ENCODE results near the gene DDX17.

The DDX17 gene

DNA sequence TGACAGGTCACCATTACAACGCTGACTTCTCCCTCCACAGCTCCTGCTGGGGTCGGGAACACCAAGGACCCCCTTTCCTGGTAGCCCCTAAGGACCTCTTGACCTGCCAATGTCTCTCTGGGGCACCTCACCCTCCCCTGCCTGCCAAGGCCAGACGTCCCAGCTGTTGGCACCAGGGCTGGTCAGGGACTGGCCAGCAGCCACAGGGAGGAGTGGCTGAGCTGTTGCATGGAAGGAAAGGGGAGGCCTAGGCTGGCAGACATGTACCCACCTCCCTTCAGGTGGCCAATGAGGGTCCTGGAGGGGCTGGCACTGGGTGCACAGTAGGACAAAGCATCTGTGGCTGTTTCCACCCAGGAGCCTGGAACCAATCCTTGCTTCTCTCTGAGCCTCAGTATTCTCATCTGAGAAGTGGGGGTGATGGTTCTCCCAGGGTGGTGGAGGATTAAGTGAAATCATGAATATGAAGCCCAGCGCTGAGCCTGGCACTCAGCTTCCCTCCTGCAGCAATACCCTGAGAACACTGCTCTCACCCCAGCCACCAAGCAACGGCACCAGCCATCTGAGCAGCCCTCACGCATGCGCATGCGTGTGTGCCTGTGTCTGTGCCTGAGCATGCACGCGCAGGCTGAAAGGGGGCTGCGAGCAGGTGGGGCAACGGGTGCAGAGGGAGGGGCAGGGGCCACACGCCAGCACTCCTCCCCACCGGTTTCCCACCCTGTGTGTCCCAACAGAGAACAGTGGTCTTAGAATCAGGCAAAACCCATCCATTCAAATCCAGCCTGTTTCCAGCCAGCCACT lies 57.0 kb downstream of the DDX17 start:
- no peak for DNase-seq (ENCODE audit: low read depth)

DNA sequence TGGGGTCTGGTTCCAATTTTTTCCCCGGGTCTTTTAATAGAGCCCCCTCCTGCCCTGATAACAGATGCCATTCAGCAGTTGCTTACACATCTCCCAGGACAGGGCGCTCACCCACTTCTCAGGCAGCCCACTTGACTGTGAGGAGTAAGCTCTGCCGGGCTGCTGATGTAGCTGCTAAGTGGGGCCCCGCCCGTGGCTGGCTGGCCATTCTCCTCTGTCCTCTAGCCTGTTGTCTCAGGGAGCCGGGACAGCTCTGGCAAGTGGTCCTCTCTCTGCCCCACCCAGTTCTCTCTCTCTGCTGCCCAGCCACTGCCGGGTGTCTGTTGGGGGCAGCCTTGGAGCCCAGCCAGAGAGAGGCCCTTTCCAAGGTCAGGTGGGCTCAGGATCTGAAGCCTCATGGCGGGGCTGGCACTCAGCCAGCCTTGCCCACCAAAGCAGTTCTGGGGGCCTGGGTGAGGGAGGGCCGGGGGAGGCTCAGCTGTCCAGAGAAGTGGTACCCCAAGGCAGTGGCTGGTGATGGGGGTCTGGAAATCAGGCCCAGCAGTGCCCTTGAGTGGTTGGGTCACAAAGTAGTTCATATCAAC lies 60.0 kb downstream of the DDX17 start:
- DNase-seq (ENCODE audit: low read depth), result no peak

DNA sequence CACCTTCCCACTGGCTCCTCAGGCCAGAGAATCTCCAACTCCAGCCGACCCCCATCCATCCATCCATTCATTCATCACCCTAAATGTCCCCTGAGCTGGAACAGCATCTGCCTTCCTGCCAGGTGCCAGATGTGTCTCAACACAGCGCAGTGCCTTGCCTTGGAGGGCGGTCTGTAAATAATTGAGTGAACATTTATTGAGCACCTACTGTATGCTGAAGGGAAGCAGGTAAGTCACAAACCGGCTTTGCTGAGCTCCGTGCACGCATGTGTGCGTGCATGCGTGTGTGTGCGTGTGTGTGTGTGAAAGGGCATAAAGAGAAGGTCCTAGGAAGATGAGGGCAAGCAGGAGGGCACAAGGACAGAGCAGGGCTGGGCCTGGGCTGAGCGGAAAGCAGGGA lies 61.3 kb downstream of the DDX17 start:
- DNase-seq (ENCODE audit: low read depth), result no peak

DNA sequence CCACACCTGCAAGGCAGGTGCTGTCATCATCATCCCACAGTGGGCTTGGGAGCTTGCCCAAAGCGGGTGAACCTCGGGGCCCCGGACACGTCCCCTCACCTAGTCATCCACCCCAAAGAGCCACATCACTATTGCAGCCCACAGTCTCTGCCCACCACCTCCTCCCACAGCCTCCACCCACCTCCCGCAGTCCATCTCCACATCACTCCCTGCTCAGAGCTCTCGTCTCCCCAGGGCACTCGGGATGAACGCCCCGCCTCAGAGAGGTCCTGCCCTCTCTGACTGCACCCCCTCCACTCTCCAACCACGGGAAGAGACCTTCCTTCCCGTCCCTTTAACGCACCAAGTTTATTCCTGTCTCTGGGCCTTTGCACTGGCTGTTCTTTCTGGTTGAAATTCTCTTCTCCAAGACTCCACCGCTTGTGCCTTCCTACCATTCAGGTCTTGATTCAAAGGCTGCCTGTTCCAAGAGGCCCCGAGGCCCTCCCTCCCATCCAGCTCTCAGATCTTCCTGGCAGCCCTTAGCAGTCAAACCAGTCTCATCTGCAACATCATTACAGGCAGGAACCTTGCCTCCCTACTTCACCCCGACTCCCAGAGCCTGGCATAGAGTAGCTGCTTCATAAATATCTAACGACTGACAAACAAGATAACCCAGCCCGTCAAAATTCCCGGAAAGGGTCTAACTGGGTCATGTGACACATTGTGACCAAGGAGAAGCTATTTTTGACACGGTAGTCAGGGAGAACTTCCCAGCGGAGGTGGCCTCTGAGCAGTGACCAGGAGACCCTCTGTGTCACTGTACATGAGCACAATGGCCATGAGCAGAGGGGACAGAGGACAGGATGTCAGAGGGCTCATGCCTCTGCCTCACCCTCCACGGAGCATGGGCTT lies 62.2 kb downstream of the DDX17 start:
- no peak for DNase-seq (ENCODE audit: low read depth)

DNA sequence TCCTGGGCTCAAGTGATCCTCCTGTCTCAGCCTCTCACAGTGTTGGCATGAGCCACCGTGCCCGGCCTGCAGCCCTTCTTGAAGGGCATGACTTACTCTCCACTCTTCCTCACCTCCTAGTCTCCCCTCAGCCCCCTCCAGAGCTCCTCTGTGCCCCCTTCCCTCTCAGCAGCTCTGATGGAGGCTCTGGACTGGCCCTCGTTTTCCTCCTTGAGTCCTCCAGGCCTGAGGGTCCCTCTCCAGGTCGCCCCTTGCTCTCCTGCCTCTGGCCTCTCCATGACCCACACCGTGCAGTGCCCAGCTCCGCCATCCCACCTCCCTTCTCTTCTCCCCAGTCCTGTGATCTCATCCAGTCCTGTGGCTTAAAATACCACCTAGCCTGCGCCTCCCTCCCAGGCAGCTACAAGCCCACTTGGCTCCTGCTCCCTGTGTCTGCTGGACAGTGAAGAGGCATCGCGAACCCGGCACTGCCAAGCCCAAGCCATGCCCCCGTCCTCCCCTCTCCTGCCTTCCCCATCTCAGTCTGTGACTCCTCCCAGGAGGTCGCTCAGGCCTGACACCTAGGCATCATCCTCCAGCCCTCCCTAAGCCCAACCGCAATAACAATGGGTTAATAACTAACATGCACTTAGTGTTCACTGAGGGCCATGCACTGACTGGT lies 63.0 kb downstream of the DDX17 start:
- DNase-seq (ENCODE audit: low read depth), result no peak

DNA sequence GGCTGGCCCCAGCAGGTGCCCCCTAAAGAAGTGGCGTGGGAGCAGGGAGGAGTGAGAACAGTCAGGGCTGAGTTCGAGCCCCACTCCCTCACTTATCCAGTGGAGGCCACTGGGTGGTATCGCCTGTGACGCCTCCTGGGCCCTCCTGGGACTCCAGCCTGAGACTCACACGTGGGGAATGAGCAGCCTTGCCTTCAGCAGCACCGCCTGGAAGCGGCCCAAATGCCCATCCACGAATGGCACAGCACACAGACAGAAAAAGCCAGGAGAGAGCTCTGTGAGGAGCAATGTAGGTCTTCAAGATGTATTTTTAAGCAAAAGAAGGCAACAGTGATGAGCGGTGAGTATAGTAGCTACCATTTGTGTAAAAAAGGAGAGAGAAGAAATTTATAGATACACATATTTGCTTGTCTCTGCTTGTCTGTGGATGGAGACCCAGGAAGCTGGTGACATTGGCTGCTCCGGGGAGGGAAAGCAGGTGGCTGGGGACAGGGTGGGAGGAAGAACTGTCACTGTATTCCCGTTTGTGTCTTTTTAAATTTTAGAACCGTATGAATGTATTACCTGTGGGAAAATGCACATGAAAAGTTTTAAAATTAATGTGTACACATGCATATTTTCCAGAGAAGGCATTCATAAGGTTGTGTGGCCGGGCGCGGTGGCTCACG lies 64.4 kb downstream of the DDX17 start:
- DNase-seq (ENCODE audit: low read depth), result no peak

DNA sequence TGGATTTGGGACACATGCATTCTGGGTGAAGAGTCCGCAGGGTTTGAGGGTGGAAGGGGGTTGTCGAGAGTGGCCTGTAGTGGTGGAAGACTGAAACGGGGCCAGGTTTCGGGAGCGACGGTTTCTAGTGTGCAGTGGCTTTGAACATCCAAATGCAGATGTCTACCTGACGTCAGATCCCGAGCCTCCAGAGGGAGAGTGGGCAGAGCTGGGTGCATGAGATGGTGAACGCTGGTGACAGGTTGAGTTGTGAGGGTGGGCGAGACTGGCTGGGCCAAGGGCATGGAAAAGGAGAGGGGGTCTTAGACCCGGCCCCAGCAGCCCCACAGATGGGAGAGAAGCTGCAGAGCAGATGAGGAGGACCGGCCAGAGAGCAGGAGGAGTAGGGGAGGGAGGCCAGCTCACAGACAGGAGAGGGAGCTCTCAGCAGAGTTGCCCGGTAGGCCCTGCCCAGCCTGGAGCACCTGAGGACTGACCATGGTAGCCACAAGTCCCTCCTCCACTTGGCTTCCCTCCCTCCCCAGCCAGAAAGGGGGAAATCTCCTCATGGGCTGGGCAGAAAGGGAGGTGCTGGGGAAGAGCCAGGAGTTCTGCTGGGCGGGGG lies 65.3 kb downstream of the DDX17 start:
- DNase-seq (ENCODE audit: low read depth), result no peak

DNA sequence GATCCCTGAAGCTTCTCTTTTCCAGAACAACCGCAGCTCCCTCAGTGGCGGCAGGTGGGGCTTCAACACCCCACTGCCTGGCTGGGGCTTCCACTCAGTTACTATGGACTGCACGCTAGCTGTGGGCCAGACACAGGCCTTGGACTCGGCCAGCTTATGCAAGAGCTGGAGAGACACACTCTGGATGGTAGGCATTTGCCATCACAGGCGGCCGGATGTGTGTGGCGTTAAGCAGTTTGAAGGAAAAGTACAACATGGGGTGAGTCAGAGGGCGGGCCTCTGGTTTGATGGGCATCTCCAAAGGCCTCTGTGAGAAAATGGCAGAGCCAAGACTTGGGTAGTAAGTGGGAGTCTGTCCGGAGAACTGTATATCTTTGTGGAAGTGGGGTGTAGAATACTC lies 68.7 kb downstream of the DDX17 start:
- DNase-seq (ENCODE audit: low read depth), result no peak

DNA sequence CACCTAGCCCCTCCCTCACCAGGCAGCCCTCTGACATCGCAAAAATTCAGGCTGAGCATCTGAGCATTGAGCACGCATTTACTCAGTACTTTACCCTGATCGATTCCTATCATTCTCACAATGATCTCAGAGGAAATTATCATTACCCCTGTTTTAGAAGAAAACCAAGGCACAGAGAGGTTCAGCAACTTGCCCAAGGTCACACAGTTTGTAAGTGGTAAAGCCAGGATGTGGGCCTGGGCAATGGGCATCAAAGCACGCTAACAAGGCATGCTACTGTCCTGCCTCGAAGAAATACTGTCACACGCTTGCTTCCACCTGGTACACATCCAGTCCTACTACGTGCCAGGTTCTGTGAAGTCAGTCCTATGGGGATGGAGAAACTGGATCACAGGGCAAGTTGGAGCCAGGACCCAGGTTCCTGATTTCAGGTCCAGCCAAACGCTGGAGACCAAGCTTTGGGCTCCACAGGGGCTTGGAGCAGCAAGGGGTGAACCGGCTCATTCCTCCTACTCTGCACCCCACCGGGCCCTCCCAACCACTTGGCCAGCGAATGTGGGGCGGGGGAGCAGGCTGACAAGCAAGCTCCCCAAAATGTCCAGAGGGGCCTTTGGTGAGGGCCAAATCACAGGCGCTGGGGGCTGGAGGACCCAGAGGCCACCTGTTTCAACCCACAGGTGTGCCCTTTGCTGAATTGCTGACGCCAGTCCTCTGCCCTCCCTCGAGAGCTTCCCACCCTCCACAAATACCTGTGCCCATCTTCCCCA lies 69.3 kb downstream of the DDX17 start:
- no peak for DNase-seq (ENCODE audit: low read depth)

DNA sequence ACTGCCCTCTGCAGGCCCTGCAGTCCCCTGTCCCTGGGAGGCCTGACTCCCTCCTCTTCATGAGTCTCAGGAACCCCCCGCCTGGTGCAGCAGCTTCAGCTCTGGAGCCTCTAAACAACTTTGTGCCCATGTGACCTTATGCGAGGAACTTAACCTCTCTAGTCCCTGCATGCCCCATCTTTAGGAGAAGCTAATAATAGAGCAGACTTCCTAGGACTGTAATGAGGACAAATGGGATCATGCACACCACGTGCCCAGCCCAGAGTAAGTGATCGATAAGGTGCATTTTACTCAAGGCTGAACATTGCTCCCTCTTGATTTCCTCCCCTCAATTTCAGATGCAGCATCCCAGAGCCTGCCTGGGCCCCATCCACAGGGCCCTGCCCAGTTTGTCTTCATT lies 70.1 kb downstream of the DDX17 start:
- no peak for DNase-seq (ENCODE audit: low read depth)

DNA sequence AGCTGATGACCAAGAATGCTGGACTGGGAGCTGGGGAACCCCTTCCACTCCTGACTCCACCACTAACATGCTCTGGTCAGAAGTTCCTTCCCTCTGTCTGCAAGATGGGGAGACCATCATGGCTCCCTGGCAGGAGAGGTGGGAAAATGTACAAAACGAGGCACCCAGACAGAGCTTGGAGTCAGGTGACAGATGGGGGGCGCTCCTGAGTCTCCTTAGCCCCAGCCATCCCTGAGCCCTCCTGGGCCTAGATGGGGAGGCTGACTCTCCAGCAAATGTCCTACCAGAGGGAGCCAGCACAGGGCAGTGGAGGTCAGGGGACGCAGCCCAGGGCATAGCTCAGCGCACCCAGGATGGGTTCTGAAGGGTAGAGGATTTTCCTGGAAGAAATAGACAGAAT lies 71.1 kb downstream of the DDX17 start:
- no peak for DNase-seq (ENCODE audit: low read depth)

DNA sequence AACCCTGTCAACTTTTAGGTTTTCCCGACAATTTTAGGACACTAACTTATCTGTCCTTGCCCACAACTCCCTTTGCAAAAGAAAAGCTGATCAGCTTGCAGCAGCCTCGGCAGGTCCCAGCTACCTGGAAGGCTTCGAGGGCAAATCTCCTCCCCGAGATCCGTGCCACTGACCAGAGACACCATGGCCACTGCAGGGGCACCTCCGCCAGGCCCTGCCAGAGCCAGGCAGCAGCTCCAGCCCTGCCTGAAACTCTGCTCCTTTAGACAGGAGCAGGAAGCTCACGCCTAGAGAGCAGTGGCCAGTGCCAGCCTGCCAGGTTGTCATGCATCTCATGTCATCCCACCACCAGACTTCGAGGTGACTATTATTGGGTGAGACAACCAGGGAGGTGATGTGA lies 72.2 kb downstream of the DDX17 start:
- no peak for DNase-seq (ENCODE audit: low read depth)

Measured in activated gamma-delta T cell treated with anti-CD3 and anti-CD28 coated beads, Interleukin-2, amount 50 U/mL, for 16 hours (primary cell).